Fibroblast of mammary gland (primary cell): ENCODE measurements around the gene OR4E1.
A peak's percentile ranks its signal among the peaks of the same experiment; 100 is the strongest.

Experiments
- DNase-seq: peaks from one replicate; pipeline ENCODE4 v3.0.0-alpha.2; 2010; ENCODE audit warnings: low read depth
- H3K4me3 ChIP-seq: 2 replicates; pipeline ENCODE4 v1.5.1; 2011; ENCODE audit warnings: low read depth, mild to moderate bottlenecking, low read length, moderate library complexity; ENCODE audit not compliant: control insufficient read depth
- TF ChIP-seq, protein P1 (sequence below): conservative IDR thresholded peaks from 2 replicates; pipeline ENCODE4 v1.5.1; 2011; ENCODE audit warnings: low read depth, low read length, inconsistent platforms; ENCODE audit not compliant: control insufficient read depth, insufficient read depth

Gene OR4E1

DNA sequence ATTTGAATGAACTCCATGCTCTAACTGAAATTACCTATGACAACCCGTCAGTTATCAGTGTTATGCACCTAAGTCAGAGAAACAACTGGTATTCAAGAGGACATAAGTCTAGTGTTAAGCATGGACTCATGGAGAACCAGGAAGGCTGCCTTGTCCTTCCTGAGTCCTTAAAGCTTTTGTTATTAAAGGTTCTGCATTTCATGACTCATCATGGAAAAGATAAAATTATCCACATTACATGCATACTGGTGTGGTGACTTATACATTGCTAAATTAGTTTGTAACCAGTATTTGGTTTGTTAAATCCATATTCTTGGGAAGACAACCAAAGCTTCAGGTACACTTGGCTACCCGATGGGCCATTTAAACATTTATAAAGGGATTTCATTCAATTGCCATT lies 6.5 kb upstream of the OR4E1 start:
- H3K4me3 ChIP-seq, result no peak overlapping the region
- TF ChIP-seq, protein P1, sequence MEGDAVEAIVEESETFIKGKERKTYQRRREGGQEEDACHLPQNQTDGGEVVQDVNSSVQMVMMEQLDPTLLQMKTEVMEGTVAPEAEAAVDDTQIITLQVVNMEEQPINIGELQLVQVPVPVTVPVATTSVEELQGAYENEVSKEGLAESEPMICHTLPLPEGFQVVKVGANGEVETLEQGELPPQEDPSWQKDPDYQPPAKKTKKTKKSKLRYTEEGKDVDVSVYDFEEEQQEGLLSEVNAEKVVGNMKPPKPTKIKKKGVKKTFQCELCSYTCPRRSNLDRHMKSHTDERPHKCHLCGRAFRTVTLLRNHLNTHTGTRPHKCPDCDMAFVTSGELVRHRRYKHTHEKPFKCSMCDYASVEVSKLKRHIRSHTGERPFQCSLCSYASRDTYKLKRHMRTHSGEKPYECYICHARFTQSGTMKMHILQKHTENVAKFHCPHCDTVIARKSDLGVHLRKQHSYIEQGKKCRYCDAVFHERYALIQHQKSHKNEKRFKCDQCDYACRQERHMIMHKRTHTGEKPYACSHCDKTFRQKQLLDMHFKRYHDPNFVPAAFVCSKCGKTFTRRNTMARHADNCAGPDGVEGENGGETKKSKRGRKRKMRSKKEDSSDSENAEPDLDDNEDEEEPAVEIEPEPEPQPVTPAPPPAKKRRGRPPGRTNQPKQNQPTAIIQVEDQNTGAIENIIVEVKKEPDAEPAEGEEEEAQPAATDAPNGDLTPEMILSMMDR, result no peak
- peak; percentile 39 for DNase-seq

- no peak for DNase-seq
- TF ChIP-seq, protein P1, result no peak
- no peak overlapping the region for H3K4me3 ChIP-seq
Measured at GRCh38 chr14:21675566-21675965, 1.9 kb upstream of the OR4E1 start.

GRCh38 chr14:21672116-21672515 lies 1.5 kb downstream of the OR4E1 start:
- DNase-seq, result peak; percentile 27
- H3K4me3 ChIP-seq, result no peak overlapping the region
- TF ChIP-seq, protein P1, result no peak

DNA sequence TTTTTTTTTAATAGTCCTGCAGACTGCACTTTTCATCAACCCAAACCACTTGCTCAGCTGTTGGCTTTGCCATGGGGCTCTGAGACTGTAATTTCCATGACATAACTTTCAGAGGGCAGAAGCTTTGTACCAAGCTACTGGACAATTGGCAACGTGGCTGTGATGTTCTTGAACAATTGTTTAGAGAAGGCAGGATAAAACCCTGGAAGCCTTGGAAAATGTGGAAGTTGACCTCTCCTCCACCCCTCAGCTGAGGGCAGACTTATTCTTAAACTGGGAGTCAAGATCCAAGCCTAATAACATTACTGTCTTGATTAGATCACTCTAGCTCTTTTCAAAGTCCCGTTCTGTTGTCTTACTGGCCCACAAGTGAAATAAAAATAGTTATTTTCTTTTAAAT lies 2.2 kb downstream of the OR4E1 start:
- H3K4me3 ChIP-seq, result no peak overlapping the region
- DNase-seq, result no peak
- TF ChIP-seq, protein P1, result no peak

GRCh38 chr14:21669284-21669683 lies 4.3 kb downstream of the OR4E1 start:
- TF ChIP-seq, protein P1, result no peak
- H3K4me3 ChIP-seq, result no peak overlapping the region
- no peak for DNase-seq

GRCh38 chr14:21668377-21668776 lies 5.2 kb downstream of the OR4E1 start:
- no peak overlapping the region for H3K4me3 ChIP-seq
- peak; percentile 89 for DNase-seq
- TF ChIP-seq, protein P1, result no peak

- DNase-seq, result no peak
- no peak overlapping the region for H3K4me3 ChIP-seq
- TF ChIP-seq, protein P1, result no peak
Measured at GRCh38 chr14:21656980-21657379, 16.6 kb downstream of the OR4E1 start.
